ENCODE measurements around the gene IRAK1. TPM values are rescaled to one million over a fixed set of nuclear protein-coding genes. Genes with fewer than 3 reads are reported as not detected.

Gene IRAK1
- total and polyA plus RNA-seq, 9 of the 15 experiments (the other 6 are each of a cell fraction or from before 2014, with no cell fraction given): 11.6 to 261 (median 91.6) TPM

DNA sequence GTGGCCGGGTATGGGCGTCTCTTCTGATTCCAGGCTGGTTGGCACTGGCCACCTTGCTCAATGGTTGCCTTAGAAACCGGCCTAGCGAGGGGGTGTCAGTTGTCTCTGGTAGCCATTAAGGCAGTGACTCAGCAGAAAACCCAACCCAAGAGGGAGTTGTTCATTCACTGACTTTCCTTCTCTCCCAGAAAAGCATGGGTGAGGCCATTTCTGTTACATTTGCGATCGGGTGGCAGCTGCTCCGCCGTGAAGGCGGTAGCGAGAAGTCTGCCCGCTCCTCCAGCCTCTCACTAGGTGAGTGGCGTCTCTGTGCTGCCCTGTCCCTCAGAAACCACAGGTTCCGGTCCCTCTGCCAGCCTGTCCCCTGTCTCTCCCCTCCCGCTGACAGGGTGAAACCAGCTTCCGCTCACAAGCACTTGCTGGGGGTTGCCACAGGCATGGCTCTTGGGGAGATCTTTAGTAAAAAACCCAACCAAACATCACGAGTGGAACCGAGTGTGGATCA, 17.4 kb downstream of the IRAK1 start (continued):
- no peak for TF ChIP-seq FUS (optimal IDR thresholded peaks at IDR 0.05; ENCODE audit: low read depth, low read length)
- no peak for TF ChIP-seq ZNF696 (CRISPR knock-in tag; conservative IDR thresholded peaks at IDR 0.05)
- TF ChIP-seq IFI16 (CRISPR knock-in tag; IDR thresholded peaks at IDR 0.05): peak; percentile 65; the same call in 1 of the 2 replicates
- TF ChIP-seq ZNF347 (CRISPR knock-in tag; IDR thresholded peaks at IDR 0.05; ENCODE audit: low read depth): no peak
- no peak for TF ChIP-seq KAT8 (IDR thresholded peaks at IDR 0.05; ENCODE audit: low read depth)
- TF ChIP-seq, protein P1, sequence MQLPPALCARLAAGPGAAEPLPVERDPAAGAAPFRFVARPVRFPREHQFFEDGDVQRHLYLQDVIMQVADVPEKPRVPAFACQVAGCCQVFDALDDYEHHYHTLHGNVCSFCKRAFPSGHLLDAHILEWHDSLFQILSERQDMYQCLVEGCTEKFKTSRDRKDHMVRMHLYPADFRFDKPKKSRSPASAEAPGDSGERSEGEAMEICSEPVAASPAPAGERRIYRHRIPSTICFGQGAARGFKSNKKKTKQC (CRISPR knock-in tag; IDR thresholded peaks at IDR 0.05): no peak
- no peak for TF ChIP-seq ZNF384 (IDR thresholded peaks at IDR 0.05; ENCODE audit: low read depth, low read length)
- TF ChIP-seq JUNB (CRISPR knock-in tag; conservative IDR thresholded peaks at IDR 0.05): no peak; the same call in 1 of the 2 replicates
- no peak for TF ChIP-seq POLR2H (tag; IDR thresholded peaks at IDR 0.05; ENCODE audit: low read depth)
- TF ChIP-seq RBBP5 (IDR thresholded peaks at IDR 0.05; ENCODE audit: borderline replicate concordance, insufficient read depth, low read length, poor library complexity, severe bottlenecking): no peak
- no peak for TF ChIP-seq ARHGAP35 (IDR thresholded peaks at IDR 0.05; ENCODE audit: partially characterized antibody)
- TF ChIP-seq, protein P2, sequence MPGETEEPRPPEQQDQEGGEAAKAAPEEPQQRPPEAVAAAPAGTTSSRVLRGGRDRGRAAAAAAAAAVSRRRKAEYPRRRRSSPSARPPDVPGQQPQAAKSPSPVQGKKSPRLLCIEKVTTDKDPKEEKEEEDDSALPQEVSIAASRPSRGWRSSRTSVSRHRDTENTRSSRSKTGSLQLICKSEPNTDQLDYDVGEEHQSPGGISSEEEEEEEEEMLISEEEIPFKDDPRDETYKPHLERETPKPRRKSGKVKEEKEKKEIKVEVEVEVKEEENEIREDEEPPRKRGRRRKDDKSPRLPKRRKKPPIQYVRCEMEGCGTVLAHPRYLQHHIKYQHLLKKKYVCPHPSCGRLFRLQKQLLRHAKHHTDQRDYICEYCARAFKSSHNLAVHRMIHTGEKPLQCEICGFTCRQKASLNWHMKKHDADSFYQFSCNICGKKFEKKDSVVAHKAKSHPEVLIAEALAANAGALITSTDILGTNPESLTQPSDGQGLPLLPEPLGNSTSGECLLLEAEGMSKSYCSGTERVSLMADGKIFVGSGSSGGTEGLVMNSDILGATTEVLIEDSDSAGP (CRISPR knock-in tag; IDR thresholded peaks at IDR 0.05): no peak
- no peak for TF ChIP-seq ZNF324 (CRISPR knock-in tag; IDR thresholded peaks at IDR 0.05)
- peak; percentile 94 for TF ChIP-seq ZKSCAN8 (CRISPR knock-in tag; IDR thresholded peaks at IDR 0.05)
- TF ChIP-seq ZNF232 (CRISPR knock-in tag; IDR thresholded peaks at IDR 0.05): no peak
- TF ChIP-seq, protein P3, sequence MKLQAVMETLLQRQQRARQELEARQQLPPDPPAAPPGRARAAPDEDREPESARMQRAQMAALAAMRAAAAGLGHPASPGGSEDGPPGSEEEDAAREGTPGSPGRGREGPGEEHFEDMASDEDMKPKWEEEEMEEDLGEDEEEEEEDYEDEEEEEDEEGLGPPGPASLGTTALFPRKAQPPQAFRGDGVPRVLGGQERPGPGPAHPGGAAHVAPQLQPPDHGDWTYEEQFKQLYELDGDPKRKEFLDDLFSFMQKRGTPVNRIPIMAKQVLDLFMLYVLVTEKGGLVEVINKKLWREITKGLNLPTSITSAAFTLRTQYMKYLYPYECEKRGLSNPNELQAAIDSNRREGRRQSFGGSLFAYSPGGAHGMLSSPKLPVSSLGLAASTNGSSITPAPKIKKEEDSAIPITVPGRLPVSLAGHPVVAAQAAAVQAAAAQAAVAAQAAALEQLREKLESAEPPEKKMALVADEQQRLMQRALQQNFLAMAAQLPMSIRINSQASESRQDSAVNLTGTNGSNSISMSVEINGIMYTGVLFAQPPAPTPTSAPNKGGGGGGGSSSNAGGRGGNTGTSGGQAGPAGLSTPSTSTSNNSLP (IDR thresholded peaks at IDR 0.05; ENCODE audit: borderline replicate concordance, low read depth, low read length): no peak
- no peak for TF ChIP-seq BRCA1 (IDR thresholded peaks at IDR 0.05)
- TF ChIP-seq BRCA1 (CRISPR knock-in tag; IDR thresholded peaks at IDR 0.05): no peak
- no peak for TF ChIP-seq MIER1 (IDR thresholded peaks at IDR 0.05; ENCODE audit: low read depth)
- TF ChIP-seq, protein P4, sequence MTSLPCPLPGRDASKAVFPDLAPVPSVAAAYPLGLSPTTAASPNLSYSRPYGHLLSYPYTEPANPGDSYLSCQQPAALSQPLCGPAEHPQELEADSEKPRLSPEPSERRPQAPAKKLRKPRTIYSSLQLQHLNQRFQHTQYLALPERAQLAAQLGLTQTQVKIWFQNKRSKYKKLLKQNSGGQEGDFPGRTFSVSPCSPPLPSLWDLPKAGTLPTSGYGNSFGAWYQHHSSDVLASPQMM (CRISPR knock-in tag; IDR thresholded peaks at IDR 0.05): no peak
- TF ChIP-seq HDAC2 (IDR thresholded peaks at IDR 0.05): no peak
- no peak for TF ChIP-seq SMC3 (conservative IDR thresholded peaks at IDR 0.05; ENCODE audit: insufficient read depth, low read depth, low read length)
- no peak for TF ChIP-seq POLR2AphosphoS2 (IDR thresholded peaks at IDR 0.05; ENCODE audit: low read length)
- TF ChIP-seq RBFOX2 (IDR thresholded peaks at IDR 0.05; ENCODE audit: low read depth, low read length): peak; percentile 60
